NCI-H2196 treated with DMSO at 0.1 percent for 48 hours (cell line): ENCODE results near the gene PGM3.

ENCODE experiments used
- DNase-seq: peaks from one replicate; lab custom pipeline; 2025; ENCODE audit not compliant: unreplicated experiment; lab: John Stamatoyannopoulos, UW

Gene PGM3

GRCh38 chr6:83119742-83120300, 73.2 kb downstream of the PGM3 start:
- DNase-seq: no peak

GRCh38 chr6:83117802-83118201, 75.3 kb downstream of the PGM3 start:
- no peak for DNase-seq
